NCI-H2227 (cell line): ENCODE results near the gene ADRA2B.
A peak's percentile ranks its signal among the peaks of the same experiment; 100 is the strongest.
"Not testable (repeated sequence)": the region's sequence is repeated elsewhere in the genome, so short reads cannot be mapped to it uniquely, and the experiment has no call there.

Experiments
- DNase-seq: peaks from one replicate; lab custom pipeline; 2025; ENCODE audit not compliant: unreplicated experiment; lab: John Stamatoyannopoulos, UW

Gene ADRA2B

GRCh38 chr2:96150791-96151594 lies 34.6 kb upstream of the ADRA2B start:
- DNase-seq, result no peak

- DNase-seq, result no peak
These were observed 33.8 kb upstream of the ADRA2B start for GRCh38 chr2:96150007-96150640.

- DNase-seq, result peak; percentile 87
These were observed 32.2 kb upstream of the ADRA2B start for GRCh38 chr2:96148410-96149217.

- DNase-seq, result no peak
These were observed 31.3 kb upstream of the ADRA2B start for GRCh38 chr2:96147593-96148201.

- DNase-seq, result no peak
These were observed 30.7 kb upstream of the ADRA2B start for GRCh38 chr2:96146881-96147592.

GRCh38 chr2:96146153-96146880 lies 29.9 kb upstream of the ADRA2B start:
- DNase-seq, result no peak

GRCh38 chr2:96145848-96146152 lies 29.4 kb upstream of the ADRA2B start:
- no peak for DNase-seq

GRCh38 chr2:96145036-96145847 lies 28.9 kb upstream of the ADRA2B start, which contains the start of gene DUSP2:
Gene DUSP2 (minus strand): TSS chr2:96145440. CDS start chr2:96145354, 86 bp downstream.
- peak; percentile 62 for DNase-seq

GRCh38 chr2:96144481-96145035 lies 28.2 kb upstream of the ADRA2B start:
- DNase-seq, result no peak

GRCh38 chr2:96143848-96144480 lies 27.6 kb upstream of the ADRA2B start:
- no peak for DNase-seq

GRCh38 chr2:96143231-96143847 lies 27.0 kb upstream of the ADRA2B start:
- no peak for DNase-seq

GRCh38 chr2:96142217-96143113 lies 26.1 kb upstream of the ADRA2B start:
- no peak for DNase-seq

- DNase-seq, result not testable (repeated sequence)
These were observed 25.2 kb upstream of the ADRA2B start for GRCh38 chr2:96141624-96141967.

GRCh38 chr2:96140941-96141623 lies 24.7 kb upstream of the ADRA2B start:
- DNase-seq, result no peak

- no peak for DNase-seq
These were observed 22.9 kb upstream of the ADRA2B start for GRCh38 chr2:96139181-96139758.
